ENCODE measurements around the gene KPNA6. TPM values are rescaled to one million over a fixed set of nuclear protein-coding genes. Genes with fewer than 3 reads are reported as not detected.
"Not testable (repeated sequence)": the region's sequence is repeated elsewhere in the genome, so short reads cannot be mapped to it uniquely, and the experiment has no call there.

KPNA6 gene
- polyA plus RNA-seq, 1 donor from 2014 or later = 17.3 TPM

GRCh38 chr1:32111789-32112188, 3.9 kb downstream of the KPNA6 start:
- Histone ChIP-seq H3F3A (ENCODE audit: insufficient read depth, low read length, poor library complexity, severe bottlenecking) (no peaks in the 10 kb centered on the region), H2AFZ (ENCODE audit: low read depth, low read length) (no peak overlapping the region), H3K27ac (ENCODE audit: low read length) (no peak overlapping the region), H4K20me1 (ENCODE audit: insufficient read depth) (no peaks in the 10 kb centered on the region), H3K79me2 (replicated peaks; ENCODE audit: insufficient read depth, low read length) (peaks cover 62% of the 10 kb centered on the region), H3K9ac (ENCODE audit: low read length) (no peak overlapping the region), H3K36me3 (ENCODE audit: insufficient read depth, low read length) (no peaks in the 10 kb centered on the region), H3K4me3 (ENCODE audit: low read length) (no peak overlapping the region), H3K9me3 (ENCODE audit: low read length) (no peaks in the 10 kb centered on the region), H3K4me2 (ENCODE audit: low read length) (no peak overlapping the region), H3K27me3 (ENCODE audit: insufficient read depth, low read depth, low read length) (no peaks in the 10 kb centered on the region), H3K9me2 (ENCODE audit: insufficient read depth, low read length) (no peaks in the 10 kb centered on the region)
- TF ChIP-seq TAF1 (IDR thresholded peaks at IDR 0.05; ENCODE audit: low read depth) (no peak), EP300 (conservative IDR thresholded peaks at IDR 0.05; ENCODE audit: poor library complexity, severe bottlenecking) (no peak), POLR2AphosphoS5 (IDR thresholded peaks at IDR 0.05) (no peak), SMC3 (conservative IDR thresholded peaks at IDR 0.05; ENCODE audit: poor library complexity) (no peak), MXI1 (conservative IDR thresholded peaks at IDR 0.05; ENCODE audit: poor library complexity, severe bottlenecking) (no peak), EZH2 (IDR thresholded peaks at IDR 0.05; ENCODE audit: borderline replicate concordance, insufficient read depth, low read length, poor library complexity, severe bottlenecking) (no peak), RAD21 (conservative IDR thresholded peaks at IDR 0.05) (no peak), REST (IDR thresholded peaks at IDR 0.05; ENCODE audit: borderline replicate concordance) (no peak), CTCF (IDR thresholded peaks at IDR 0.05; ENCODE audit: poor library complexity, severe bottlenecking) (no peak)

- no peak for TF ChIP-seq TAF1 (IDR thresholded peaks at IDR 0.05; ENCODE audit: low read depth)
- no peak for TF ChIP-seq POLR2AphosphoS5 (IDR thresholded peaks at IDR 0.05)
- TF ChIP-seq EZH2 (IDR thresholded peaks at IDR 0.05; ENCODE audit: borderline replicate concordance, insufficient read depth, low read length, poor library complexity, severe bottlenecking) = no peak
- TF ChIP-seq CTCF (IDR thresholded peaks at IDR 0.05; ENCODE audit: poor library complexity, severe bottlenecking) = no peak
- TF ChIP-seq EP300 (conservative IDR thresholded peaks at IDR 0.05; ENCODE audit: poor library complexity, severe bottlenecking) = no peak
- no peak for TF ChIP-seq REST (IDR thresholded peaks at IDR 0.05; ENCODE audit: borderline replicate concordance)
- TF ChIP-seq MXI1 (conservative IDR thresholded peaks at IDR 0.05; ENCODE audit: poor library complexity, severe bottlenecking) = no peak
- no peak for TF ChIP-seq RAD21 (conservative IDR thresholded peaks at IDR 0.05)
- no peak for TF ChIP-seq SMC3 (conservative IDR thresholded peaks at IDR 0.05; ENCODE audit: poor library complexity)
- no peaks in the 10 kb centered on the region for H3F3A ChIP-seq (ENCODE audit: insufficient read depth, low read length, poor library complexity, severe bottlenecking)
- no peaks in the 10 kb centered on the region for H3K9me3 ChIP-seq (ENCODE audit: low read length)
- no peaks in the 10 kb centered on the region for H3K27me3 ChIP-seq (ENCODE audit: insufficient read depth, low read depth, low read length)
- H2AFZ ChIP-seq (ENCODE audit: low read depth, low read length) = no peak overlapping the region
- H3K36me3 ChIP-seq (ENCODE audit: insufficient read depth, low read length) = no peaks in the 10 kb centered on the region
- H3K9ac ChIP-seq (ENCODE audit: low read length) = no peak overlapping the region
- no peaks in the 10 kb centered on the region for H4K20me1 ChIP-seq (ENCODE audit: insufficient read depth)
- H3K79me2 ChIP-seq (replicated peaks; ENCODE audit: insufficient read depth, low read length) = peaks cover 65% of the 10 kb centered on the region
- H3K4me2 ChIP-seq (ENCODE audit: low read length) = no peak overlapping the region
- H3K4me3 ChIP-seq (ENCODE audit: low read length) = no peak overlapping the region
- H3K27ac ChIP-seq (ENCODE audit: low read length) = no peak overlapping the region
- no peaks in the 10 kb centered on the region for H3K9me2 ChIP-seq (ENCODE audit: insufficient read depth, low read length)
Measured at GRCh38 chr1:32112806-32113375, 5.0 kb downstream of the KPNA6 start.

GRCh38 chr1:32113436-32113835, 5.6 kb downstream of the KPNA6 start:
- not testable (repeated sequence) for H2AFZ ChIP-seq (ENCODE audit: low read depth, low read length); H3K4me2 ChIP-seq (ENCODE audit: low read length); H3K9me3 ChIP-seq (ENCODE audit: low read length); H3K27me3 ChIP-seq (ENCODE audit: insufficient read depth, low read depth, low read length); H3K27ac ChIP-seq (ENCODE audit: low read length); H3K9ac ChIP-seq (ENCODE audit: low read length); H3F3A ChIP-seq (ENCODE audit: insufficient read depth, low read length, poor library complexity, severe bottlenecking); H3K4me3 ChIP-seq (ENCODE audit: low read length); H3K36me3 ChIP-seq (ENCODE audit: insufficient read depth, low read length); H3K9me2 ChIP-seq (ENCODE audit: insufficient read depth, low read length); H4K20me1 ChIP-seq (ENCODE audit: insufficient read depth)
- peaks cover 69% of the 10 kb centered on the region for H3K79me2 ChIP-seq (replicated peaks; ENCODE audit: insufficient read depth, low read length)

Measured in neural cell (in vitro differentiated cells).